ENCODE data around the gene ACVRL1. TPM values are rescaled to one million over a fixed set of nuclear protein-coding genes. Genes with fewer than 3 reads are reported as not detected.

Gene ACVRL1
- total RNA-seq, 1 donor from 2014 or later, result 0.78 TPM

- DNase-seq (ENCODE audit: low read depth), result no peak
Measured at GRCh38 chr12:51915003-51915625, 7.8 kb downstream of the ACVRL1 start.

- DNase-seq (ENCODE audit: low read depth), result no peak
Measured at GRCh38 chr12:51915951-51916350, 8.6 kb downstream of the ACVRL1 start.

- DNase-seq (ENCODE audit: low read depth), result no peak
Measured at GRCh38 chr12:51917041-51917590, 9.8 kb downstream of the ACVRL1 start.

- no peak for DNase-seq (ENCODE audit: low read depth)
Measured at GRCh38 chr12:51917746-51918453, 10.6 kb downstream of the ACVRL1 start.

GRCh38 chr12:51920046-51920445 lies 12.7 kb downstream of the ACVRL1 start:
- no peak for DNase-seq (ENCODE audit: low read depth)

GRCh38 chr12:51921017-51921725 lies 13.9 kb downstream of the ACVRL1 start:
- DNase-seq (ENCODE audit: low read depth), result peak; percentile 59

- no peak for DNase-seq (ENCODE audit: low read depth)
Measured at GRCh38 chr12:51922146-51922545, 14.8 kb downstream of the ACVRL1 start.

GRCh38 chr12:51922762-51923505 lies 15.6 kb downstream of the ACVRL1 start:
- DNase-seq (ENCODE audit: low read depth), result peak; percentile 66

GRCh38 chr12:51923506-51924365 lies 16.4 kb downstream of the ACVRL1 start:
- peak; percentile 36 for DNase-seq (ENCODE audit: low read depth)

GRCh38 chr12:51924551-51925319 lies 17.4 kb downstream of the ACVRL1 start:
- no peak for DNase-seq (ENCODE audit: low read depth)

GRCh38 chr12:51925346-51926063 lies 18.2 kb downstream of the ACVRL1 start:
- no peak for DNase-seq (ENCODE audit: low read depth)

GRCh38 chr12:51926064-51926632 lies 18.8 kb downstream of the ACVRL1 start:
- DNase-seq (ENCODE audit: low read depth), result no peak

GRCh38 chr12:51926718-51927117 lies 19.4 kb downstream of the ACVRL1 start:
- no peak for DNase-seq (ENCODE audit: low read depth)

- DNase-seq (ENCODE audit: low read depth), result no peak
Measured at GRCh38 chr12:51932218-51933076, 25.1 kb downstream of the ACVRL1 start.

- DNase-seq (ENCODE audit: low read depth), result no peak
Measured at GRCh38 chr12:51934080-51934479, 26.8 kb downstream of the ACVRL1 start.

- no peak for DNase-seq (ENCODE audit: low read depth)
Measured at GRCh38 chr12:51937926-51938325, 30.6 kb downstream of the ACVRL1 start.

GRCh38 chr12:51938726-51939125 lies 31.4 kb downstream of the ACVRL1 start:
- no peak for DNase-seq (ENCODE audit: low read depth)
